ENCODE measurements around the gene GAK. TPM values are rescaled to one million over a fixed set of nuclear protein-coding genes. Genes with fewer than 3 reads are reported as not detected.

Gene GAK
- total and polyA plus RNA-seq, 2 of the 4 experiments (the other 2 are of a cell fraction) = 45.1 to 133 TPM

DNA sequence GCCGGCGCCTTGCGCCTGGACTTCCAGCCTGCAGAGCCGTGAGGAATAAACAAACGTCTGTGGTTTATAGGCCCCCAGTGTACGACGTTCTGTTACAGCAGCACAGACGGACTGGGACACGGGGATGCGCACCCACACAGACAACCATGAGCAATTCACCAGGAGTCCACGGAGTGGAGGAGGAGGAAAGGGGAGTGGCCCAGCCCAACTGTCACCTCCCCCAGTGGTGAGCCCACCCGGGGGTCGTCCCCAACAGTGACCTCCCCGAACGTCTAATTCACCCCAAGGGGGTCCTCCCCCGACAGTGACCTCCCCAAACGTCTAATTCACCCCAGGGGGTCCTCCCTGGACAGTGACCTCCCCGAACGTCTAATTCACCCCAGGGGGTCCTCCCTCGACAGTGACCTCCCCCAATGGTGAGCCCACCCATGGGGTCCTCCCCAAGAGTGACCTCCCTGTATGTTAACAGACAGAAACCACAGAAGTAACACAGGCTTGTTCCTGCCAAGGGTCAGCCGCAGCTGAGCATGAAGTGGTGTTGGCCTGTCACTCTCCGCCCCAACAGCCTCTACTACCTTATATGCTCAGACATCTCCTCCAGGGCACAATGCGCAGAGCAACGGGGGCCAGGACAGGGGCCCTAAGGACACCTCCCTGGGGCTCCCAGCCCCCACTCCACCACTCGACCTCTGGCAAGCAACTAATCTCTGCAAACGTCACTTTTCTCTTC is 6.2 kb downstream of the GAK start:
- no peak overlapping the region for H2AK9ac ChIP-seq (replicated peaks; ENCODE audit: low read depth, low read length, poor library complexity)
- WGBS, 2 experiments (ENCODE audit: extremely low coverage in 2 of 2, insufficient read length in 1 of 2) = 57% methylated on average over 10 of the region's 26 CpGs; no CpG with 5 or more reads in 1 of the 2 experiments
- no peak overlapping the region for H3K4me2 ChIP-seq (ENCODE audit: low read depth, low read length)
- no peak overlapping the region for H2BK5ac ChIP-seq (ENCODE audit: low read depth, low read length, poor library complexity, severe bottlenecking)
- H3K9me3 ChIP-seq (ENCODE audit: control insufficient read depth, insufficient read depth, low read length) = no peaks in the 10 kb centered on the region
- no peak overlapping the region for H3K56ac ChIP-seq (ENCODE audit: extremely low read depth, insufficient read depth, low read length)
- no peaks in the 10 kb centered on the region for H3K27me3 ChIP-seq (ENCODE audit: control insufficient read depth, insufficient read depth, low read length)
- H3K36me3 ChIP-seq (ENCODE audit: control insufficient read depth, insufficient read depth, low read length) = peaks cover 7% of the 10 kb centered on the region; the same call in 1 of the 2 replicates
- H2BK20ac ChIP-seq (ENCODE audit: low read depth, low read length) = no peak overlapping the region
- peaks cover 23% of the 10 kb centered on the region for H3K9me1 ChIP-seq (ENCODE audit: insufficient read depth, low read length)
- ChIA-PET POLR2A (ENCODE audit: unreplicated experiment) (no interaction called here), CTCF (no interaction called here)
- H3K79me1 ChIP-seq (ENCODE audit: low read depth in 1 of 2, low read length in 2 of 2) = peaks cover 11 to 76% of the 10 kb centered on the region in 2 experiments; a peak in 2 of 4 replicates
- H2BK120ac ChIP-seq (ENCODE audit: low read depth, low read length) = no peak overlapping the region
- H2BK15ac ChIP-seq (ENCODE audit: low read depth, low read length) = no peak overlapping the region
- no peak overlapping the region for H3K27ac ChIP-seq (ENCODE audit: insufficient read depth, low read length)
- ATAC-seq (ENCODE audit: low read depth) = no peak
- H4K20me1 ChIP-seq (ENCODE audit: insufficient read depth, low read length) = peaks cover 88% of the 10 kb centered on the region
- H3K9ac ChIP-seq (ENCODE audit: low read depth, low read length) = no peak overlapping the region
- no peak overlapping the region for H2AK5ac ChIP-seq (ENCODE audit: low read depth, low read length)
- no peak overlapping the region for H3K4me3 ChIP-seq (ENCODE audit: insufficient read depth, low read depth, low read length)
- dilution Hi-C loops (cut with HindIII; ENCODE audit: low sequenced_read_pairs, unreplicated experiment) = no loop called here
- H3K4ac ChIP-seq (ENCODE audit: low read depth, low read length) = no peak overlapping the region
- DNase-seq = no peak
- in situ Hi-C loops (cut with MboI; ENCODE audit: low sequenced_read_pairs) = no loop called here
- intact Hi-C loops (cut with micrococcal nuclease) = no loop called here
- no peak overlapping the region for H2AFZ ChIP-seq (replicated peaks; ENCODE audit: low read length, poor library complexity)
- no peak overlapping the region for H4K5ac ChIP-seq (ENCODE audit: low read depth, low read length)
- no peak overlapping the region for H3K23ac ChIP-seq (ENCODE audit: low read depth, low read length)
- no peak overlapping the region for H3K18ac ChIP-seq (ENCODE audit: low read depth, low read length)
- no TSS peak for BruUV-seq (replicated peaks)
- no peak overlapping the region for H4K91ac ChIP-seq (ENCODE audit: insufficient read depth, low read depth, low read length)
- H3K4me1 ChIP-seq (ENCODE audit: control insufficient read depth, insufficient read depth, low read length) = peaks cover 20% of the 10 kb centered on the region
- no peak overlapping the region for H3K14ac ChIP-seq (replicated peaks; ENCODE audit: low read depth, low read length)
- no peak overlapping the region for H4K8ac ChIP-seq (ENCODE audit: low read depth in 2 of 2, low read length in 2 of 2)
- no peak for TF ChIP-seq MAFK (IDR thresholded peaks at IDR 0.05; ENCODE audit: low read depth, low read length)
- no peak for TF ChIP-seq USF2 (IDR thresholded peaks at IDR 0.05; ENCODE audit: low read depth, low read length)
- no peak for TF ChIP-seq SMC3 (IDR thresholded peaks at IDR 0.05; ENCODE audit: low read depth, low read length)
- TF ChIP-seq CTCF (conservative IDR thresholded peaks at IDR 0.05; ENCODE audit: low read depth, low read length) = no peak
- no peak for TF ChIP-seq CHD1 (IDR thresholded peaks at IDR 0.05; ENCODE audit: low read depth, low read length)
- TF ChIP-seq ELK1 (IDR thresholded peaks at IDR 0.05; ENCODE audit: borderline replicate concordance, low read depth, low read length) = no peak

Measured in IMR-90 (cell line).